Measurements from ENCODE around the gene COL21A1.

GRCh38 chr6:56231827-56232226, 15.6 kb downstream of the COL21A1 start:
- TF ChIP-seq CTCF (IDR thresholded peaks at IDR 0.05), result no peak
- TF ChIP-seq POLR2A (IDR thresholded peaks at IDR 0.05), result no peak

Measured in uterus (tissue), 2 donors.